HG03045 (cell line): ENCODE measurements around the gene GCSAML.
"Not testable (repeated sequence)": the region's sequence is repeated elsewhere in the genome, so short reads cannot be mapped to it uniquely, and the experiment has no call there.

Source experiments
- ATAC-seq: cut with Tn5 transposase; IDR thresholded peaks from one replicate; pipeline ENCODE4 v1.9.1; 2021; ENCODE audit warnings: mild to moderate bottlenecking, moderate library complexity; ENCODE audit not compliant: unreplicated experiment

GCSAML gene

GRCh38 chr1:247548769-247549182, at the start of gene GCSAML:
Gene GCSAML (plus strand): TSS chr1:247549134. CDS start chr1:247549192, 58 bp downstream.
- ATAC-seq = no peak

- ATAC-seq = no peak
These were observed 48.1 kb upstream of the GCSAML start for GRCh38 chr1:247500865-247501264.

GRCh38 chr1:247506831-247507230, 42.1 kb upstream of the GCSAML start:
- no peak for ATAC-seq

GRCh38 chr1:247517795-247518612, 30.9 kb upstream of the GCSAML start:
- no peak for ATAC-seq

DNA sequence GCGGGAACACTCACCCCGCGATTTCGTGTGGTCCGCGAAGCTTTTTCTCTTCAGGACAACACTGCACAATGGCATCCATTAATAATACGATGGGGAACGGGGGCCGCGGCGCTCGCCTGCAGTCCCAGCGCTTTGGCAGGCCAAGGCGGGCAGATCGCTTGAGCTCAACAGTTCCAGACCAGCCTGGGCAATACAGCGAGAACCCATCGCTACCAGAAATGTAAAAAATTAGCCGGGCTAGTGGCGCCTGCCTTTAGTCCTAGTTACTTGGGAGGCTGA, 30.4 kb upstream of the GCSAML start:
- ATAC-seq = no peak

DNA sequence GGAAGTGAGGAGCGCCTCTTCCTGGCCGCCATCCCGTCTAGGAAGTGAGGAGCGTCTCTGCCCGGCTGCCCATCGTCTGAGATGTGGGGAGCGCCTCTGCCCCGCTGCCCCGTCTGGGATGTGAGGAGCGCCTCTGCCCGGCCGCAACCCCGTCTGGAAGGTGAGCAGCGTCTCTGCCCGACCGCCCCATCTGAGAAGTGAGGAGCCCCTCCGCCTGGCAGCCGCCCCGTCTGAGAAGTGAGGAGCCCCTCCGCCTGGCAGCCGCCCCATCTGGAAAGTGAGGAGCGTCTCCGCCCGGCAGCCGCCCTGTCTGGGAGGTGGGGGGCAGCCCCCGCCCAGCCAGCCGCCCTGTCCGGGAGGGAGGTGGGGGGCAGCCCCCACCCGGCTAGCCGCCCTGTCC, 27.0 kb upstream of the GCSAML start:
- ATAC-seq = not testable (repeated sequence)

DNA sequence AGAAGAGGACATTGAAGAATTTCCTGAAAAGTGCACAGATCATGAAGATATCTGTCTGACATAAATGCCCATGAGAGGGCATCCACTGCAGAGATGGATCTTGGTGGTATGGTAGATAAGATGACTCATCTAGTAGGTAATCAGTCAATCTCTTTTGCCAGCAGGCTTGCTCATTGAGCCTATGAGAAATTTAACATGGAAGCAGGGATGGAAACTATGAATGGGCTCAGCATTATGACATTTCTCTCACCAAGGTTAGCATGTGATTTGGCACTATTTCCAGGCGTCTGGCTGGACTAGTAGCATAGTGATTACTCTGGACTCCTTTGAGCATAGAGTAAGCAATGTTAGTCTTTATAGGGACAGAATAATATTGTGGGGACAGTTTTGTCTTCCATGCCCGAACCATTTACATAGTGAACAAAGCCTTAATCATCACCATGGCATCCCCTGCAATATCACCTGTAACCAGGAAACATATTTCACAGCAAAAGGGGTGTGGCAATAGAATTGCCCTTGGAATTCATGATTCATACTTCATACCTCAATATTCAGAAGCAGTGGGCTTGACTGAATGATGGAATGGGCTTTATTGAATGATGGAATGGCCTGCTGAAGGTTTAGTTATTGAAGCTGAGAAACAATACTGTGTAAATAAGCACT, 20.0 kb upstream of the GCSAML start:
- ATAC-seq = no peak

- ATAC-seq = no peak
These were observed 19.1 kb upstream of the GCSAML start for GRCh38 chr1:247529771-247530355.

GRCh38 chr1:247530785-247531184, 18.1 kb upstream of the GCSAML start:
- no peak for ATAC-seq

- no peak for ATAC-seq
These were observed 17.0 kb upstream of the GCSAML start for GRCh38 chr1:247531937-247532336.

- ATAC-seq = no peak
These were observed 13.5 kb upstream of the GCSAML start for GRCh38 chr1:247535402-247535801.

DNA sequence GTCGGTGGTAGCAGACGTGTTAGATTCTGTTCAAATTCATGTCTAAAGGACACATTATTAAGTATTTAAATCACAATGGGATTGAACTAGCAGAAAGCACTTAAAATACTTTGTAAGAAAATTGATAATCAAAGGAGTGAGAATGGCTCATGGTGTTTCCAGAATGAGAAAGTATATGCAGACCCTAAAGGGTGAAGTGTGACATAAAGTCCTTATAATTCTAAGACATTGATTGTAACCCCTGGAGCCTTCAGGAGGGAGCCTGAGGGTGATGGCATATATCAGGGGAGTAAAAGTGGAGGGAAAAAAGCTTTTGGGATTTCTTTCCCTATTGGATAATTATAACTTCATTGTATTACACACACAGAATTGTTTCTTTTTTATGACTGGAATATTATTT, 12.6 kb upstream of the GCSAML start, which contains the start of gene OR2C3:
TSS of gene OR2C3 (minus strand) at position 101 of the 400 bp plus-strand sequence. CDS start 3,929 bp downstream, outside the sequence.
- ATAC-seq = no peak

- ATAC-seq = no peak
These were observed 10.4 kb upstream of the GCSAML start for GRCh38 chr1:247538561-247538960.

- no peak for ATAC-seq
These were observed 9.7 kb upstream of the GCSAML start for GRCh38 chr1:247539215-247539614.

GRCh38 chr1:247540581-247540980, 8.4 kb upstream of the GCSAML start:
- no peak for ATAC-seq

DNA sequence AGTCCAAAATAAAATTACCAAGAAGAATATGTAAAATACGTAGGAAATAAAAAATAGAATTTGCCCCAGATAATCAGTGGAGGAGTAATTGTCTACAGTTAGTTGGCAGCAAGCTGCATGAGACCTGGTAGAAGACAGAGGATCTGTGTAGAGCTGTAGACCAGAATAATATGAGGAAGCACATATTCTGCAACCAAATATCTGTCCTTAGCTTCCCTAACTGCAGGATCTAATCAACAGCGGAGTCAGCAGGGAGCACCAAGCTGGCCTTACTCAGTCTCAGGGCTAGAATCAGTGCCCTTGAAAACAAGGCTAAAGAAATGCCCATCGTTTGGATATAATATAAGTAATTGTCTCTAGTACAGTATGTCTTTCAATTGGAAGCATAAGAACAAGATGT, 6.1 kb upstream of the GCSAML start:
- ATAC-seq = no peak

- no peak for ATAC-seq
These were observed 842 bp upstream of the GCSAML start for GRCh38 chr1:247548092-247548491.

DNA sequence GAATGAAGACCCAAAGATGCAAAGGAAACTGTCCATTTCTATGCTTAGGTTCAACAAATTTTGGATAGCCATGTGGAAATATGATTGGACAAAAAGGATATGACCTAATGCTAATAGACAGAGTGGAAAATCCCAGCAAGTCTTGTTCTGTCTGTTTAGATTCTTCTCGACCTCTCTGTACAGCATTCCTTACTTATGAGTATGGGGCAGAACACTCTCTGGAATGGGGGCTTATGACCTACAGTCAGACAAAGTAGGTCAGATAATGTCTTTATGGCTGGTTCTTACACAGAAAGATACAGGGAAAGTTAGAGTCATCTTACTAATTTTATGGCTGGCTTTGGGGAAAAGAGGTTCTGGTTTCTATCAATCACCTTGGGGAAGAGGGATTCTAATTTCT, 2.8 kb downstream of the GCSAML start:
- ATAC-seq = no peak

- no peak for ATAC-seq
These were observed 3.3 kb downstream of the GCSAML start for GRCh38 chr1:247552231-247552630.

- no peak for ATAC-seq
These were observed 9.2 kb downstream of the GCSAML start for GRCh38 chr1:247557926-247558674.

DNA sequence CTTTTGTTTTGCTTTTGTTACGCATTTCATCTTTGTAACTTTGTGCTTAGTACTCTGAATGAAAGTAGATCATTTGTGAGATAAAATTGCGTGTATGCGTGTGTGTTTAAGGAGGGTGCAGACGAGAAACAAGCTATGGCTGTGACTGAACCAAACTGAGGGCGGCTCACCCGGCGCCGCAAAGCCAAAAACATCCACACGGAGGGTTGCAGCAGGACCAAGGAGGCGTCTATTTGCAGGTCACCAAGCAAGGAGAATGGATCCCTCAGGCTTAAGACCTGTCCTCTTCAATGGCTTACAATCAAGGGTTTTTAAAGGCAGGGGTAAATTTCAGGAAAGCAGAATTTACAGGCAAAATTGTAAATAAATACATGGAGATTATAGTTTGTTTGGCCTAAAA, 12.8 kb downstream of the GCSAML start:
- ATAC-seq = no peak
